ENCODE measurements around the gene CC2D1A.

- no peak for TF ChIP-seq CTCF (IDR thresholded peaks at IDR 0.05)
- TF ChIP-seq POLR2A (IDR thresholded peaks at IDR 0.05), result no peak
Measured at GRCh38 chr19:13882836-13883235, 23.2 kb upstream of the CC2D1A start.

All from body of pancreas (tissue), 4 donors.